HG02884 (cell line): ENCODE results near the gene FGD6.
"Not testable (repeated sequence)": the region's sequence is repeated elsewhere in the genome, so short reads cannot be mapped to it uniquely, and the experiment has no call there.

ENCODE experiments used
- ATAC-seq: cut with Tn5 transposase; IDR thresholded peaks from one replicate; pipeline ENCODE4 v1.9.1; 2021; ENCODE audit warnings: mild to moderate bottlenecking, moderate library complexity; ENCODE audit not compliant: unreplicated experiment

The FGD6 gene

GRCh38 chr12:95182868-95183415 lies 34.3 kb downstream of the FGD6 start:
- ATAC-seq, result peak; percentile 70

DNA sequence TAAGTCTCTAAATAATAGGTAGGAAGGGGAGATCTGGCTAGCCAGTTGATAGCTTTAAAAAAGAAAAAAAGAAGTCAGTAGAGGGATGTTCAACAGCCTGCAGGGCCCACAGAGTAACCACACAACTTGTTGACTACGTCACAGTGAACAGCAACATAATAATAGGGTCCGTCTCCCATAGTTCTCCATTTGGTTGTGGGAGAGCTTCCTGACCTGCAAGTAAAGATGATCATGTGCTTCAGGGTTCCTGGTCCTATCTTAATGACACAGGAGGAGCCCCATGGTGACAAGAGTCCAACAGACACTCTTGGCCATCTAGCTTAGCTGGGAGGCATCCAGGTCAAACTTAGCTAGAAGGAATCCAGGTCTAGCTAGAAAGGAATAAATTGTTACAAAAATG lies 36.2 kb downstream of the FGD6 start:
- ATAC-seq, result no peak

- no peak for ATAC-seq
These were observed 38.3 kb downstream of the FGD6 start for GRCh38 chr12:95179011-95179410.

- ATAC-seq, result no peak
These were observed 39.1 kb downstream of the FGD6 start for GRCh38 chr12:95178136-95178535.

DNA sequence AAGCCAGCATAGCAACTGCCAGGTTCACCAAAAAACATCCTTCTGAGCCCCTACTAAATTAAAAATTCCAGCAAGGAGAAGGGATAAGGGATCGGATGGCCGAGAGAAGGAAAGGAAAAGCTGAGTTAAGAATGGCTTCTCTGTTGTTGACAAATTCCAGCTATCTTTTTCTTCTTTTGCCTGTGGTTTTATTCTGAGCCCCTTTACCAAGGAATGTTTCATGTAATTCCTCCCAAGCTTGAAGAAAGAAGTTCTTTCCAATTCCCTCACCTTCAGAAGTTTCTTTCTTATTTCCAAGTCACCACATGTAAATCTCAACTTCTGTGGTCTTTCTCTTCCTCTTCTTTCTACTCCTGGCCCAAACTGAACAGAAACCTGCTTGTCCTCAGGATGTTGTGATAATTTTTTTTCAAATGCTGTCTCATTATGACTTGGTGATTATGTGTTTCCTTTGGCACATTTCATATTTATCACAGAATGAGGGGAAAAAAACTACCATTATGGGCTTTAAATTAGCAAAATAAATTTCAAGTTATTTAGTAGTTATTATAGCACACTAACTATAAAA lies 40.0 kb downstream of the FGD6 start:
- no peak for ATAC-seq

DNA sequence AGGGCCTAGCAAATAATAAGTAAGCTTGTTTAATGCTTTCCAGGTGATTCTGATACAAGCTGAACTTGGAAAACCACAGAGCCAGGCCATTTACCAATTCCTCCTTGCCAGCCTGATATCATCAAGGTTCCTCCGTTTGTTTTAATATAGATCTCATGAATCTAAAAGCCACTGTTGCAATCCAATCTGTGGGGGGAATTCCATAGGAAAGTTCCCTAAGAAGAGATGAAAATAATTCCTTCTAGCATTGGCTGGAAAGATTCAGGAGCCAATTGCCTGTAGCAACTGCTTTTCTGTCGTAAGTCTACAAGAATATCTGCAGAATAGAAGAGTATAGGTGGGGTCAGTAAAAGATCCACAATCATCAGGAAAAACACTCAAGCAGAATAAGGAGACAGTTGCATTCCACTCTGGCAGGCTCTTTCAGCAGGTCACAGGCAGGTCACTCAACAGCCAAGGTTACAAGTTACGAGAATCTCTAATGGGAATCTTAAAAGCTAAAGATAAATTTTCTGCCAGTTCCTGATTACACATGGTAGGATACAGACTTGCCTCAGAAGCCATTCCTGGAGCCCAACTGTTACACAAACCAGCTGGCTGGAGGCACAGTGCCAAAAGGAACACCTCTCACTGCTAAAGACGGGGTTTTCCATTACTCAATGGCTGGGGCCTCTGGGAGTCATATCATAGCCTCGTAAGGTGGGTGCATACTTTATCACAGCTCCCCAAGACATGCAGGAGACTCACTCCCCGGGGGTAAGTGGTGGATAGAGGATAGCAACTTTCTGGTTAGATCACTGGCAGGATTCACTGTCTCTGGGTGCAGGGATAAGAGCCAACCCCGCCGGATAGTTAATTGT lies 43.6 kb downstream of the FGD6 start:
- ATAC-seq, result no peak

DNA sequence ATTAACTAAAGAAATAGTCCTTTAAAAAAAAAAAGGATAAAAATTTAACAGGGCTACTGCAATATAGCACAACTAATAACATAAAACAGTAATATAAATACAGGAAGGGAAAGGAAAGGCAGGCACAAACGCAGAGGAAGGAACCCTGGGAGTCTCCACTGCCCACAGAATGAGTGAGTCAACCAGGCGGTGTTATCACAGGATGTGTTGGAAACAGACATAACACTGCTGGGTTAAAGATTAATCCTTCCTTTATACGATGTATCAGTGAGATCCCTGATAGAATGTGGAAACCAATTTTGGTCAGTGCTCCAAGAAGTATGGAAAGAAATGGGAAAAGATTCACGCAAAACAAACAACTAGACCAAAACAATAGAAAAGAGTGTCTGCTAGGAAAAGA lies 47.9 kb downstream of the FGD6 start:
- no peak for ATAC-seq

GRCh38 chr12:95168746-95169145 lies 48.5 kb downstream of the FGD6 start:
- ATAC-seq, result no peak

GRCh38 chr12:95164656-95165055 lies 52.6 kb downstream of the FGD6 start:
- no peak for ATAC-seq

GRCh38 chr12:95158919-95159318 lies 58.3 kb downstream of the FGD6 start:
- no peak for ATAC-seq

DNA sequence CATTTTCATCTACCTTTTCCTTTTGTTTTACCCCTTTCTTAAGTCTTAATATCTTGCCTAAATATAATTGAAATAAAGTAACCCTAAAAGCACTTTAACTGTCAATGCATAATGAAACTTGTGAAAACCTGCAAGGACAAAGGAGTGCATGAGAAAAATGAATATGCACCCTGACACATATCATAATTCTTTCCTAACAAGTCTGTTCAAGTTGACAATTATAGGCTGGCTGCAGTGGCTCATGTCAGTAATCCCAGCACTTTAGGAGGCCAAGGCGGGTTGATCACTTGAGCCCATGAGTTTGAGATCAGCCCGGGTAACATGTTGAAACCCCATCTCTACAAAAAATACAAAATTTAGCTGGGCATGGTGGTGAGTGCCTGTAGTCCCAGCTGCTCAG lies 65.4 kb downstream of the FGD6 start:
- ATAC-seq, result no peak

GRCh38 chr12:95151406-95151805 lies 65.9 kb downstream of the FGD6 start:
- ATAC-seq, result no peak

- ATAC-seq, result no peak
These were observed 66.8 kb downstream of the FGD6 start for GRCh38 chr12:95150501-95150900.

- no peak for ATAC-seq
These were observed 69.4 kb downstream of the FGD6 start for GRCh38 chr12:95147866-95148265.

DNA sequence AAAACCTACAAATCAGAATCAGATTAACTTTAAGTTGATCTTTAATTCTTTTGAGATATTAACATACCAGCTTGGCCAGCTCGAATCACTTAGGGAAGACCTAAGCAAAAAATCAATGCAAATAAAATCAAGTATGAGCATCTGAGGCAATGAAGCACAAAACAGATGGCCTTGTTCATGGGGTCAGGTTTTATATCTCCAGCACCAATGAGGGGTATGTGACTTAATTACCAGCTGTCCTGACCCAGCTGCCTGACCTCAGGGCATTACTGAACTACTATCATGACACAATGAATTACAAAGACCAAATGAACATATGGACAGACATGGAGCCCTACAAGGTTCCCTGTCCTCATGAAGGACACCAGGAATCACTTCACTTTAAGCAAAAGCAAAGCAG lies 70.5 kb downstream of the FGD6 start:
- no peak for ATAC-seq

GRCh38 chr12:95143621-95144205 lies 73.6 kb downstream of the FGD6 start:
- ATAC-seq, result no peak

GRCh38 chr12:95142431-95143151 lies 74.7 kb downstream of the FGD6 start:
- ATAC-seq, result no peak

DNA sequence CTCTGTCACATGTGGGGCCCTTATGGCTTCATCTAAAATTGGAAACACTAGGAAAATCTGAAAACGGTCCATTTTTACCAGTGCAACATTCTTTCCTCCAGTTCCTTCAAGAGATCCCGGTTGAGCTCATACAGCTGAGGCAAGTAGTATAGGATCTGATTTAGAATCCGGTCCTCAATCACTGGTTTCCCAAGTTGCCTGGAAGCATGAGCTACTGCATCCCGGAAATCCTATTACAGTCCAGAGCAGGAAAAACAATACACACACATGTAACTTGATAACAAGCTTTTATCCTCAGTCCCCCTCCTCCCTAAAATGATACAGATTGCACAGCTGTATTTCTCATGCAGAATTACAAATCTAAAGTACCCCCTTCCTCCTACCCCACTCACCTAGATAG lies 76.0 kb downstream of the FGD6 start:
- ATAC-seq, result no peak

DNA sequence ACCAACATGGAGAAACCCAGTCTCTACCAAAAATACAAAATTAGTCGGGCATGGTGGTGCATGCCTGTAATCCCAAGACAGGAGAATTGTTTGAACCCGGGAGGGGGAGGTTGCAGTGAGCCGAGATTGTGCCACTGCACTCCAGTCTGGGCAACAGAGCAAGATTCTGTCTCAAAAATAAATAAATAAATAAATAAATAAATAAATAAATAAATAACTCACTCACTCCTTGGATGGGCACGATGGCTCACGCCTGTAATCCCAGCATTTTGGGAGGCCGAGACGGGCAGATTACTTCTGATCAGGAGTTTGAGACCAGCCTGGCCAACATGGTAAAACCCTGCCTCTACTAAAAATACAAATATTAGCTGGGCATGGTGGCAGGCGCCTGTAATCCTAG lies 79.2 kb downstream of the FGD6 start:
- not testable (repeated sequence) for ATAC-seq

DNA sequence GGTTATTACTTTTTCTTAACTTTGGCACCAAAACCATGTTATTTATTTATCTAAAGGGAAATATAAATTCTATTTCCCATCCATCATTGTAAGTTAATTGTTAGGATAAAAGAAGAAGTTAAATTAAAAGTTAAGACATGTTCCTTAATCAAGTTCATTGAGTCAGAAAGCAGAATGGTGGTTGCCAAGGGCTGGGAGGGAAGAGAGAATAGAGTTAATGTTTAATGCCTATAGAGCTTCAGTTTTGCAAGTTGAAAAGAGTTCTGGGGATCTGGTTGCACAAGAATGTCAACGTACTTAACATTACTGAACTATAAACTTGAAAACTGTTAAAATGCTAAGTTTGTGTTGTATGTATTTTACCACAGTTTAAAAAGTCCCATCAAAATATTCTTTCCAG lies 80.7 kb downstream of the FGD6 start:
- ATAC-seq, result no peak

GRCh38 chr12:95134085-95134484 lies 83.2 kb downstream of the FGD6 start:
- no peak for ATAC-seq
